HG02870 (cell line): ENCODE data around the gene FANCD2.
"Not testable (repeated sequence)": the region's sequence is repeated elsewhere in the genome, so short reads cannot be mapped to it uniquely, and the experiment has no call there.

Experiments used
- ATAC-seq: cut with Tn5 transposase; IDR thresholded peaks from one replicate; pipeline ENCODE4 v1.9.1; 2021; ENCODE audit warnings: mild to moderate bottlenecking, moderate library complexity; ENCODE audit not compliant: unreplicated experiment

FANCD2 gene

DNA sequence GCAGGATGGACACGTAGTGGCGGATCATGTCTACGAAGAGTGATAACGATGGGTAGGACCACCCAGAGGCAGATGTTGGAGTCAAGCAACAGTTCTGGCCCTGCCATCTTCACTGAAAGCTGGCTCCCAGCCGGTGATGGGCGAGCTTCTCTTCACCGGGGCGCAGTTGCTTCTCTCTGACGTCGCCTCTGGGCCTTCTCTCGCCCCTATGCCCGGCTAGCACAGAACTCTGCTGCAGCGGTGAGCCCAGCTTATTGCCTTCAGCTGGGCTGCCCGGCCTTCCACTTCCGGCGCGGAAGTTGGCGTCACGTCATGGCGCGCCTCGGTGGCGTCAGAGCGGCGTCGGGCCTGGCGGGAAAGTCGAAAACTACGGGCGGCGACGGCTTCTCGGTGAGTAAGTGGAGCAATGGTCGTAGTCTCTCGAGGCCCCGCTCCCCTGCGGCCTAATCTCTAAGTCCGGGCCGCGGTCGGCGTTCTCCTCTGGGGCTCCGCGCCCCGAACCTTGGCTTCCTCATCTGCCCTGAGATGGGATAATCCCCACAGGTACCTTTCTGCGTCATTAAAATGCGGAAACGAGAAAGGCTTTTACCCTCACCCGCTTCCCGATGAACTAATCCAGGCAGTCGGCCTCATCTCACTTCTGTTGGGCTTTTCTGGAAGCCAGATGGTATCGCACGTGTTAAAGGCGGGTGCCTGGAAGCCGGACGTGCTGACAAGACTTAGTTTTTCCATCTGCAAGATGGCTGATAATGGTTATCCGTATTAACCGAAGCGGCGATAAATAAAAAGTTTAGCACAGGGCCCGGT is at the start of gene FANCD2:
Gene FANCD2, plus strand, starts transcription at position 354 of the 807 bp plus-strand sequence. CDS start 2,221 bp downstream, outside the sequence.
- peak; percentile 92 for ATAC-seq

DNA sequence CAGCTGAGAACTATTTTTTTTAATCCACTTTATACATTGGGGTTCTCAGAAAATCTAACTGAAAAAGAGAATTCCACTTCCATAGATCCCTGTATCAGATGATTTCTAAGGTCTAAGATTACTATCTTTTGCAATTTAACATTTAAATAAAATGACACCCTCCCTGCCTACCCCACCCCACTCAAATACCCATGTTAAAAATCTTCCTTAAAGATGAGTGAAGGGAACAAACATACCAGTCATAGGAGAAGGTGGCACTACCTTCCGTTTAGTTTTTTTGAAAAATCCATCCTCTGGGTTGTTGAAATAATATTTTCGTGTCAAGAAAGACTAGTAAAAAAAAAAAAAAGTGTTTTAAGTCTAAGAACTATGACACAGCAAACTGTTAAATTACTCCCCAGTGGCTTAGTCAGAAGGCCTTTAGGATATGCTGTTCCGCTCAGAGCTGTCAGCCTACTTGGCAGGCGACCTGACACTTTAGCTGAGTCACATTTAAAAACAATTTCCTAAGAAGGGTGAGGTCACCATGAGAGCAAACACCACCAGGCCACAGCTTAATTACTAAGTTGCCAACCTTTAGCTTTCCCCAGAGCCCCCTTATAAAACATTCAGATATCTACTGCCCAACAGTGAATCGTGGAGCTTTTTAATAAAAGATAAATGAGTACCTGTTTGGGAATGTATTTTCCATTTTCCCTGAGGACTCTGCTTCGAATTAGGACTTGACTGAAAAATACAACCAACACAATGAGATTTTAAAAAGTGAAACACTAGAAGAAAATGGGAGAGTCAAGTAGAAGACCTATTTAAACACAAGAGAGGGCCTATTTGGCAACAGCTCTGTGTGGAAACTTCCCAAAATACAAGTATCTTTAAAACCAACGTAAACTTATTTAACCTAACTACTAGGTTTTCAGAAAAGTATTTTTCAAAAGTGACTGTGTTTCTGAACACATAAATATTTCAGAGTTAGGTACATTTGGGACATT is 49.2 kb upstream of the FANCD2 start:
- no peak for ATAC-seq

DNA sequence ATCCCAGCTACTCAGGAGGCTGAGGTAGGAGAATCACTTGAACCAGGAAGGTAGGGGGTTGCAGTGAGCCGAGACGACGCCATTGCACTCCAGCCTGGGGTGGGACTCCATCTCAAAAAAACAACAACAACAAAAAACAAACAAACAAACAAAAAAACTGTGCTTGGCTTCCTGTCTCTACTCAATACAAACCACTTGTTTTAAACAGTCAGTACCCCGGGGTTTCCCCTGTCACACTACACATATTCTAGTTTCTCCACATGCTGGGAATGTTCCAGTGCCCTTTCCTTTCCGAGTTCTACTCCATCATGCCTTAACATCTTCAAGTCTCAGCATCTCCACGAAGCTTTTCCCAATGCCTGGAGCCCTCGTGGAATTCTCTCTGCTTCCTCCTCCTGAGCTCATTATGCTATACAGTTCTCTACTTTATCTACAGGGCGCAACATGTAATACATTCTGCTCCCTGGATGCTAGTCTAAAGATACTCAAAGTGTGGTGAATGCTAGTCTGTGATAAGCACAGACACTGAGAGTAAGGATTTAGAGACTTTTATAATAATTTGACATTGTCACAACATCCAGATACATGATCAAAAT is 47.4 kb upstream of the FANCD2 start:
- no peak for ATAC-seq

DNA sequence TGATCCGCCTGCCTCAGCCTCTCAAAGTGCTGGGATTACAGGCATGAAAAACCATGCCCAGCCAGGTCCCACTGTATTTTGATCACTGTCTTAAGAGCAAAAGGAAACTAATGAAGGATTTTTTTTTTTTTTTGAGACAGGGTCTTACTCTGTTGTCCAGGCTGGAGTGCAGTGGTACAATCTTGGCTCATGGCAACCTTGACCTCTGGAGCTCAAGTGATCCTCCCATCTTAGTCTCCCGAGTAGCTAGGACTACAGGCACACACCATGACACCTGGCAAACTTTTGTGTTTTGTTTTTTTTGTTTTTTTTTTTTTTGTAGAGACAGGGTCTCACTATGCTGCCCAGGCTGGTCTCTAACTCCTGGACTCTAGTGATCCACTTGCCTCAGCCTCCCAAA is 46.0 kb upstream of the FANCD2 start:
- ATAC-seq, result no peak

DNA sequence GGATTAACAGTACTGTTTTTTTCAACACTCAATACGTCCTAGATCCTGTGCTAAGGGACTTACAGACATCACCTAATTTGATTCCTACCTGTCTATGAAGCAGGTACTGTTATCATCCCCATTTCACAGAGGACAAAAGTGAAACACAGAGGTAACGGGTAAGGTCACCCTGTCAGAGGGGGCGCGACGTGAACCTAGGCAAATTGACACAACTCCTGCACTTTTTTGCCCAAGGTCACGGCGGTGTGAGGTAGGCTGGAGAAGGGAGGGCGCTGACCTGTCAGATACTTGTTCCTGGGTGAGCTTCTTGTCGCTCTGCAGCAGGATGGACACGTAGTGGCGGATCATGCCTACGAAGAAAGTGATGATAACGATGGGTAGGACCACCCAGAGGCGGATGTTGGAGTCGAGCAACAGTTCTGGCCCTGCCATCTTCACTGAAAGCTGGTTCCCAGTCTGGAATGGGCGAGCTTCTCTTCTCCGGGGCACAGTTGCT is 40.0 kb upstream of the FANCD2 start:
- peak; percentile 15 for ATAC-seq

DNA sequence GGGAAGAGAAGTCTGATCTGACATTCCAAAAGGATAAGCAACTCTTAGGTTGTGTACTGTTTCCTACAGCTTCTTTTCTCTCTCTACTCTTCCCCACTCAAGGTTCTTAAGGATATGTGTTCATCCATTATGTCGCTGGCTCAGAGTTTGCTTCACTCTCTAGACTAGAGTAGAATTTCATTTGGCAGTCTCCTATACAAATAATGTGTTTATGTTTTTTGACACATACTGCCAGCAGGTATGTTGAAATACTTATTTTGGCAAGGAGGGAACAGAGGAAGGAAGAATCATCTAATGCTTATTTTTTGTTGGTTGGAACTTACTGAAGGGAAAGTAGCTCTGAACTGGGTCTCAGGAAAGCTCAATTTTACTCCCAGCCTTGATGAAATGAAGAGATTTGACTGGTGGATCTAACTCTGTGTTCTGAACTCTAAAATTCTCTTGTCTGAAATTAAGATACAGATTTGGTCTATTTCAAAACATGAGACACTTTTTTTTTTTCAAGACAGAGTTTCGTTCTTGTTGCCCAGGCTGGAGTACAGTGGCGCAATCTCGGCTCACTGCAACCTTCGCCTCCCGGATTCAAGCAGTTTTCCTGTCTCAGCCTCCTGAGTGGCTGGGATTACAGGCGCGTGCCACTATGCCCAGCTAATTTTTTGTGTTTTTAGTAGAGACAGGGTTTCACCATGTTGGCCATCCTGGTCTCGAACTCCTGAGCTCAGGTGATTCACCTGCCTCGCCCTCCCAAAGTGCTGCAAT is 32.0 kb upstream of the FANCD2 start:
- ATAC-seq, result no peak

DNA sequence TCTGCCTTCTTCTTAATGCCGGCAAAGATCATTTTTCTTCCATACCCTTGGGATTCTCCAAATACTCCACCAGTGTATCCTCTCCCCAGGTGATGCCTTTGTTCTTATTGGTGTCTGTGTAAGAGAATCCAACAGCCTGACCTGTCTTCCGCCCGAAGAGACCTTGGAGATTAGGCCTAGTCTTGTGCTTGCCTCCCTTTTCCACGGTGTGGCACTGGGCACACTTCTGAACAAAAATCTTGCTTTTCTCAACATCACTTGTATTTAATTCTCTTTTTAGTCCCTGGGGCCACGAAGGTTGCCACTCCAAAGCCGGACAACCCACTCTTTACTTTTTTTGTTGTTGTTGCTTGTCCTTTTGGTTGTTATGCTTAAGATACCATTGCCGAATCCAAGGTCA is 25.6 kb upstream of the FANCD2 start:
- no peak for ATAC-seq

DNA sequence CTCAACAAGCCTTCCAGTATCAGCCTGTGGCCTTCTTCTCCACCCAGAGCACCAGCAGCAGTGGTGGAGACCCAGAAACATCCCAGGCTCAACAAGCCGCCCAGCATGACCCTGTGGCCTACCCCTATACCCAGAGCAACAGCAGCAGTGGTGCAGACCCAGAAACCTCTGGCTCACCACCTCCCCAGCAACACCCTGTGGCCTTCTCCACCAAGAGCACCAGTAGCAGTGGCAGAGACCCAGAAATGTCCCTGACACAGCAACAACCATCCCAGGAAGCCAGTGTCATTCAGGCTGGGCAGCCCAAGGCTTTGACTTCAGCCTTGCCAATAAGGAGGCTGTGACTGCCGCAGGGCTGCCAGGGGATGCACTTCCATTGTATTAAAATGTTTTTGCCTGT is 23.3 kb upstream of the FANCD2 start:
- no peak for ATAC-seq

DNA sequence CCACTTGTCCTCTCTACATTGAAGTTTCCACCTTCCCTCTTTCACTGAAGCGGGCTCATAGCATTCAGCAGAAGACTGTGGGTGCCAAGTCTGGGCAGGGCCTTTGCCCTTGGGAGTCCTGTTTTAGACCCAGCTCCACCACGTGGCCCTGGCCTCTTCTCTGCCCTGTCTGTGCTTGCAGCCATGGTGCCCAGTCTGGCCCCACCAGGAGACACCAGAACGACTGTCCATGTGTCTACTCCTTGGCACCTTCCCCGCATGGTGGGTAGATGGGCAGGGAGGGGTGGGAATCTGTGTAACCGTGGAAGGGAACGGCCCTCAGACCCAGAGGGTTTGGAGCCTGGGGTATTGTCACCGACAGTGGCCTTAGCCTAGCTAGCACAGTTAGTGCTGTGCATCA is 21.7 kb upstream of the FANCD2 start:
- ATAC-seq, result no peak

DNA sequence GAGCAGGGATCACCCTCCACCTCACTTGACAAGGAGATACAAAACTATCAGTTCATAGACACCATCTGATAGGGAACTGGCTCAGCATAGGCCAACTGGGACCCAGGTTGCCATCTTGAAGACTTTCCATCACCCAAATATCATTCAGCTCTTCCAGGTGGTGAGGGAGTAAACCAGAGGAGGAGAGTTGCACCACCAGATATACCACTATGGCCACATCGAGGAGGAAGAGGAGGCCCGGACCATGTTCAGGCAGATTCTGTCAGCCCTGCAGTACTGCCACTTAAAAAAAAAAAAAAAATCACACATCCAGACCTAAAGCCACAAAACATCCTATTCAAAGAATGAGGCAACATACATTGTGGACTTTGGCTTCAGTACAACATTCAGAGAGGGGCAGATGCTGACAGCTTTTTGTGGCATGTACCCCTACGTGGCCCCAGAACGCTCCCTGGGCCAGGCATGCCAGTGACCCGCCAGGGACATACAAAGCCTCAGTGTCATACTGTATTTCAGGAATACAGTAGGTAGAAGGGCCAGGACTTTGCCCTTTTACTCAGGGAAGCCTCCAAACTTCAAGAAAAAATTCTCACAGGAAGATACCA is 21.2 kb upstream of the FANCD2 start:
- no peak for ATAC-seq

DNA sequence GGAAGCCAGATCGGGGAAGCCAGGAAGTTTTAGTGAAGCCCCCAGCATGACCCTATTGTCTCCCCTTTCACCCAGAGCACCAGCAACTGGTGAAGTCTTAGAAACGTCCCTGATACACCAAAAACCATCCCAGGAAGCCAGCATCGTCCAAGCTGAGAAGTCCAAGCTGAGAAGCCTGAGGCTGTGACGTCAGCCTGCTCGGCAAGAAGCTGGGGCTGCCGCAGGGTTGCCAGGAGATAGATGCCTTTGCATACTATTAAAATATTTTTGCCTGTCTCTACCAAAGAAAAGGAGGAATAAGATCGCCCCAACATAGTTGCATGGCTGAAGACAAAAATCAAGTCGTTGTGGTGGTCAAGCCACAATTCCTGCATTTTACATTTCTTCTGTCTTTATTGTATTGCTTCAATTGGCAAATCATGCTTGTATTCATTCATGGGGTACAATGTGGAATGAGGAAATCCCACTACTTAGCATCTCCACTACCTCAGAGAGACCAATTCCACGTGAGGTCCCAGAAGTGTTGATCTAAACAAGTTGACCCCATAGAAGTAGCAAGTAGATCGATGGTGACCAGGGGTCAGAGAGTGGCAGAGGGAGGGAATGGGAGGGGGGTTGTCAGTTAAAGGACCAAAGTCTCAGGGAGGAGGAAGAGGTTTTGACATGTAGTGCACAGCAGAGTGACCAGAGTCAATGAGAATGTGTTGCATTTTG is 20.0 kb upstream of the FANCD2 start:
- no peak for ATAC-seq

DNA sequence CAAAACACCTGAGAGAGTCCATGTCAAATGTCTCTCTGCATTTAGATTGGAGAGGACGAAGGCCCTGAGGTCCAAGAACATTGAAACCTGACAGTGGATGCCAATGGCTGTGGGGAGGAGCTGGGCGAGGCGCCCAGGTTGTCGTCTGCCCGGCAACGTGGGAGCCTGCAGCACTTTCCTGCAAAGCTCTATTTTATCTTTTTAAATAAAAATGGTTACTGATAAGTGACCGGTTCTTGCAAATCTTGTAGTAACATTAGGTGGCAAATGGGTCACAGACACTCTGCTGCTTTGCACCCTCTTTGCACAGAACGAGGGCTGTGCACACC is 19.5 kb upstream of the FANCD2 start:
- no peak for ATAC-seq

DNA sequence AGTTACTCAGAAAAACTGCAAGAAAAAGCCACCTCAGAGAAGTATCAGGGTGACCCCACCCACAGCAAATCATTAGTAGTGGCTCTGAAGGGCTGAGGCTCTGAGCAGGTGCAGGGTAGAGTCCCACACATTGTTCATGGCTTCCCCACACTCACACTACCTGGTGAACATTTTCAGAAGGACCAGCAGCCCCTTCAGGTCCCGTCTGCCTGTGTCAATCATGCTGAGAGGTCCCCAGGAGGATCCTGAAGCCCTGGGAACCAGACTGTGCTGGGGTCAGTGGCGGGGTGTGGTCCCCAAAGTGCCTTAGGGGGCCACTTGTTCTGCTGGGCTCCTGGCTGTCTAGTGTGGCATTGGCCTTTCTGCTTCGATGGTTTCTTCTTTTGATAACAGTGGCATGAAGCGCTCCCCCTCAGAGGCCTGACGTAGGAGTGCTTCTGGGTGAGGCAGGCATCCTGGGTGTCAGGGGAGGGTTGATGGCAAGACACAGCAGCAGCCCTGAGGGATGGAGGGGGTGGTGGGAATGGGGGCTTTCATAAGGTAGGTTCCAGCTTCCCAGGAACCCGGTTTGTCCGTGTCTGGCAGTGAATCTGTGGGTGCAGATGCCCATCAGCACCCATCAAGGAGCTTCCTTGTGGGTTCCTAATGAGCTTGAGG is 19.0 kb upstream of the FANCD2 start:
- ATAC-seq, result no peak

DNA sequence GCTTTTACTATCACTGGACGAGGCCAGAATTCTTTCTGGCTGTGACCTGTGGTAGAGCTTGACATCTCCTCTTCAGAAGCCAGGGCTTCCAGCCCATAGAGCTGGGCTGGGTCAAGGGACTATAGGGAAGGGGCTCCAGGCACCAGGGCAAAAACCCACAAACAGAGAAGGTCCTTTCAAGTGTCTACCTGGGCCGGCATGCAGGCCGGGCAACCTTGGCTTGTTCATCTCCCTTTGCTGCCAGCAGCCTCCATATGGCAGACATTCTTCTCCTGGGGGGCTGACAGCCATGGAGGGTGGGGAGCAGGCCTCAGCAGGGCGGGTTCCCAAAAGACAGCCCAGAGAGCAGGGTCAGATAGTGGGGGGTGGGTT is 18.0 kb upstream of the FANCD2 start:
- not testable (repeated sequence) for ATAC-seq

DNA sequence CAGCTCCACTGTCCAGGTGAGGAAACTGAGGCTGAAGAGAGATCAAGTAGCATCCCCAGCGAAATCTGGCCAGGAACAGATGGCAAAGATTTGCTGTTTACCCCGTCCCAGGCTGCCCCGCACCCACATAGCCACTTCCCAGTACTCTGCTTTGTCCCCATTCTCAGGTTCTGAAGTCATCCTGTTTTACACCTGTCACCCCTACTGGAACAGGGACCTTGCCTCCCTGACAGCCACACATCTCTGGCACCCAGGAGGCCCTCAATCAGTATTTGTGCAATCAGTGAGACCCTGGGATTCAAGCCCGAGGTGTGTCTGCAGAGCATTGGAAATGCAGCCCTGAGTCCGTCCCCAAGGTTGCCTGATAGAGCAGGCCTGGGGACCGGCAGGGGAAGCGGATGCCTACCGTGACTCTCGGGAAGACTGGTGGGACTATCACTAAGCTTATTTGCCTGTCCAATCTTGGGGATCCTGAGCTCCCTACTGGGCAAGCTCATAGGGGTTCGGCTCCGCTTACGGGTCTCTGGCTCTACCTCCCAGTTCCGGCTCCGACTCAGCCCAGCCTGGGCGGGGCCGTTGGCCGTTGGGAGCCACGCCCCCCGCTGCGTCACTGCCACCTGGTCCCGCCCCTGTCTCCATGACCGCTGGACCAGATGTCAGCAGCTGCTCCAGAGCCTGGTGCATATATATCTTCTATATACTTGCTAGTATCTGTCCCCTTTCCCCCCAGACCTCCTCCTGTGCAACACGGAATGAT is 17.5 kb upstream of the FANCD2 start:
- peak; percentile 54 for ATAC-seq

DNA sequence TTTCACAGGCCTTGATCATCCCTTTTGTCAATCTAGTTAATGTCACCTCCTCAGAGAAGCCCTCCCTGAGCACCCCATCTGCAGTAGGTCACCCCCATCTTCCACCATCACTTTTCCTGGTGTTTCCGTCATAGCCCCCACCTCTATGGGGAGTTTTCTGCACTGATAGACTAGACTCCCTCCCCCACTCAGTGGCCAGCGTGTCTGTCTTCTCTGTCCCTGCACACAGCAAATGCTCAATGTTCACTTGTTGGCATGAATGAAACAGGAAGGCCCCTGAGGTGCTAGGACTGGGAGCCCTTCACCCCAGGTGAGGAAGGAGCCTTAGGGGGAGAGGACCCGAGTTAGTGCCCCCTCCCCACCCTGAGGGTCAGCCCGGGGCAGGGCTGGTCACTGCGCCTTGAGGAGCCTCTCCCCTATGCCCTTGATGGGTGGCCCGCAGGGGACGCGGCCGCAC is 15.8 kb upstream of the FANCD2 start:
- ATAC-seq, result no peak

DNA sequence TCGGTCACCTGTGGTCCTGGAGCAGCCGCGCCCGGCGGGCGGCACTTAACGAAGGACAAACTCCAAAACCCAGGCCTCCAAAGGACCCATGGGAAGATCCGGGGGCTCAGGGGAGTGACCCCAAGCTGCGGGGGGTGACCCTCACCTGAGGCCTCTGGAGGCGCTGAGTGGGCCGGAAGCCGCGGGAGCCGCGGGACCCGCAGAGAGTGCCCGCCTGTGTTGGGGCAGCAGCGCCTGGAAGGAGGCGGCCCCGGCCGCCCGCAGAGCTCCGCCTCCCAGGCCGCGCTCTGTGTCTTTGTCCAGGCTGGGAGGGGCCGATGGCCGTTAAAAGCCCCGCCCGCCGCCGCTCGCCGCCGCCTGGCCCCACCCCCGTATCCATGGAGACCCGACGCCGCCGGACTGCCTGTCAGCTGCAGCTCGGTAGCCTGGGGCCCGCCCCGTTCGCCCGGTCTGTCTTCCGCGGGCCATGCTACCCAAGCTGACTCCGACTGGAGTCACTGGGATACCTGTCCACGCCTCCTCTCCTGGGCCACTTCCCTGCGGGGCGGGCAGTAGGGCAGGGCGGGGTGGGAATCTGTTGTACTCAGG is 15.3 kb upstream of the FANCD2 start:
- ATAC-seq, result peak; percentile 83

DNA sequence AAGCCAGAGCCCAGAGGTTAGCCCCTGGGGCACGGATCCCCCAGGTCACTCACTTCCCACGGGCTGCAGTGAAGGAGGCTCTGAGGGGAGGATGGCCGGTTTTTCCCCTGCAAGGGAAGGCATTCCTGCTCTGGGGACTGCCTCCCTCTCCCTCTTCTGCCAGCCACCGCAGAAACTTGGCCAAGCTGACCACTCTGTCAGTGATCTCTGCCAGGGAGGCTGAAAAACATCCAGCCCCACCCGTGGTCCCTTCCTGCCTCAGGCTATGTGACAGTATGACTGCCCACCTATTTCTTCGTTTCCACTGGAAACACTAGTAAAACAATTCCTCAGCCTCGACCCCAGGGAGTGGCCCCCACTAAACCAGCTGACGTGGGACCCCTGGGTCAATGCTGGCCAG is 14.6 kb upstream of the FANCD2 start:
- no peak for ATAC-seq
